Measurements from ENCODE around the gene FLT3. TPM values are rescaled to one million over a fixed set of nuclear protein-coding genes. Genes with fewer than 3 reads are reported as not detected.
A peak's percentile ranks its signal among the peaks of the same experiment; 100 is the strongest.

Gene FLT3
- total and polyA plus RNA-seq, 8 donors, result 0.21 to 1.9 (median 0.50) TPM

DNA sequence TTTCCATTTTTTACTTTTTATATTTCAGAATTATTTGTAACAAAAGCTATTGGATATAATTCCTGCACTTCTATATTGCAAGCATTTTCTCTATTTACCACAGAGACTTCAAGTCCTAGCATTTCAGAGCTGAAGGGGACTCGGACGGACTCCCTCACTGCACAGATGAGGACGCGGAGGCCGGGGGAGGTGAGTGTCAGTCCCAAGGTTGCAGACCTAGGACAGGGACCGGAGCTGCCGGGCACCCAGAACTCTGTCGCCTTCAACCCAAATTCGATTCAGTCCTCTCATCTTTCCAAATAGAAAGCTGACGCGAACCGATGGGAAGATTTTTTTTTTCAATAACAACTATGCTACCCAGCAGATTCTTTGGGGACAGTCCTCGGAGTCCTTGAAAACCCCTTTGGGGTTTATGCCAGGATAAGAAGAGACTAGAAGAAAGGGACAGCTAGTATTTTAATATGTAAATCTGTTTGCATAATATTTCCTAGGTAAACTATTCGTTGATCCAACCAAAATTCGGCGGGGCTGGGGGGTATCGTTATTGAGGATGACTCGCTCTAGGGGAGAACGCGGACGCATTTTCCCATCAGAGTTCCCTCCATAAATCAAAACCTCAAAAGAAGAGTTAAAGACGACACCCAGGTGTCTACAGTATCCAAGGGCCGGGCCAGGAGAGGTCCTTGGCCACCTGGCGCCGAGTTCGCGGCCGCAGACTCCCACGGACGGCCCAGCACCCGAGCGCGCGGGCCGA is 803 bp downstream of the FLT3 start:
- Histone ChIP-seq H3K4me3 (peak overlapping the region in 1 of 2 donors; percentile 44), H3K27me3 (peaks cover 54 to 89% of the 10 kb centered on the region in 2 donors)
- TF ChIP-seq, protein P1, sequence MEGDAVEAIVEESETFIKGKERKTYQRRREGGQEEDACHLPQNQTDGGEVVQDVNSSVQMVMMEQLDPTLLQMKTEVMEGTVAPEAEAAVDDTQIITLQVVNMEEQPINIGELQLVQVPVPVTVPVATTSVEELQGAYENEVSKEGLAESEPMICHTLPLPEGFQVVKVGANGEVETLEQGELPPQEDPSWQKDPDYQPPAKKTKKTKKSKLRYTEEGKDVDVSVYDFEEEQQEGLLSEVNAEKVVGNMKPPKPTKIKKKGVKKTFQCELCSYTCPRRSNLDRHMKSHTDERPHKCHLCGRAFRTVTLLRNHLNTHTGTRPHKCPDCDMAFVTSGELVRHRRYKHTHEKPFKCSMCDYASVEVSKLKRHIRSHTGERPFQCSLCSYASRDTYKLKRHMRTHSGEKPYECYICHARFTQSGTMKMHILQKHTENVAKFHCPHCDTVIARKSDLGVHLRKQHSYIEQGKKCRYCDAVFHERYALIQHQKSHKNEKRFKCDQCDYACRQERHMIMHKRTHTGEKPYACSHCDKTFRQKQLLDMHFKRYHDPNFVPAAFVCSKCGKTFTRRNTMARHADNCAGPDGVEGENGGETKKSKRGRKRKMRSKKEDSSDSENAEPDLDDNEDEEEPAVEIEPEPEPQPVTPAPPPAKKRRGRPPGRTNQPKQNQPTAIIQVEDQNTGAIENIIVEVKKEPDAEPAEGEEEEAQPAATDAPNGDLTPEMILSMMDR (IDR thresholded peaks at IDR 0.05), result no peak

DNA sequence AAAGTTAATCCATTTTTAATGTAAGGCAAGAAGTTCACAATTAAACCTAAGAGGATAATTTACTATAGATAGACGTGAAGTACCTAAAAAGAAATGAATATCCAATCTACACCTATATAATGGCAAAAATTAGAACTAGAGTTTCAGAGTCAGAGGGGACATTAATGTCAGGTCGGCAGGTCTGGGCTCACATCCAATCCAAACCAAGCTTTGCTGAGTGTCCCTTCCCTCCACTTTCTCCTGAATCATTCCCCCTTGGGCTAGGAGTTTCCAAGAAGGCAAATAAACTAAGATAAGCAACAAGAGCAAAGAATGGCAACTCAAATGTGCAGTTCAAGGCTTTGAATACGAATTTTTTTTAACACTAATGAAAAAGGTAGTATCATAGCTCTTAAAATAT is 2.9 kb downstream of the FLT3 start:
- H3K36me3 ChIP-seq, result no peaks in the 10 kb centered on the region
- peaks cover 50 to 86% of the 10 kb centered on the region in 2 donors for H3K27me3 ChIP-seq
- intact Hi-C loops (cut with DNase I), result no loop called here
- no peak for DNase-seq
- H3K4me3 ChIP-seq, result no peak overlapping the region
- H3K27ac ChIP-seq, result no peak overlapping the region
- ATAC-seq, result no peak
- no peaks in the 10 kb centered on the region for H3K9me3 ChIP-seq
- TF ChIP-seq, protein P1 (IDR thresholded peaks at IDR 0.05), result no peak
- peaks cover 0 to 26% of the 10 kb centered on the region in 2 donors for H3K4me1 ChIP-seq

More for the DNA sequence above, 803 bp downstream of the FLT3 start:
- DNase-seq (no peak), ATAC-seq (no peak)
- Histone ChIP-seq H3K4me1 (peaks cover 0 to 26% of the 10 kb centered on the region in 2 donors), H3K27ac (no peak overlapping the region), H3K36me3 (no peaks in the 10 kb centered on the region), H3K9me3 (no peaks in the 10 kb centered on the region)
- intact Hi-C loops (cut with DNase I), result no loop called here

DNA sequence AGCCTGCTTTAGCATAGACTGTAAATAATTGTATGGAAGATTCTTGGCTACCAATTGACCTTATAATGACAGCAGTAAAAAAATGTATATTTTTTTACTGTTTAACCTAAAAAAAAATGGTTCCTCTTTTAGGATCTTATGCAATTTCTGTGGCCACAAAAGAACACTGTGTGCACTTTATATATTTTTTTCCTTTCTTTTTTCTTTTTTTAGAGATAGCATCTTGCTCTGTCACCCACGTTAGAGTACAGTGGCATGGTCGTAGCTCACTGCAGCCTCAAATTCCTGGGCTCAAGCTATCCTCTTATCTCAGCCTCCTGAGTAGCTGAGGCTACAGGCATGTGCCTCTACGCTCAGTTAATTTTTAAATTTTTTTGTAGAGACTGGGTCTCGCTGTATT is 6.1 kb downstream of the FLT3 start:
- H3K4me1 ChIP-seq, result peaks cover 0 to under 1% of the 10 kb centered on the region in 2 donors
- H3K9me3 ChIP-seq, result no peaks in the 10 kb centered on the region
- H3K27ac ChIP-seq, result no peak overlapping the region
- intact Hi-C loops (cut with DNase I), result no loop called here
- DNase-seq (no peak), ATAC-seq (no peak)
- no peak overlapping the region for H3K4me3 ChIP-seq
- no peaks in the 10 kb centered on the region for H3K36me3 ChIP-seq
- TF ChIP-seq, protein P1 (IDR thresholded peaks at IDR 0.05), result no peak
- H3K27me3 ChIP-seq, result peaks cover 21 to 54% of the 10 kb centered on the region in 2 donors

DNA sequence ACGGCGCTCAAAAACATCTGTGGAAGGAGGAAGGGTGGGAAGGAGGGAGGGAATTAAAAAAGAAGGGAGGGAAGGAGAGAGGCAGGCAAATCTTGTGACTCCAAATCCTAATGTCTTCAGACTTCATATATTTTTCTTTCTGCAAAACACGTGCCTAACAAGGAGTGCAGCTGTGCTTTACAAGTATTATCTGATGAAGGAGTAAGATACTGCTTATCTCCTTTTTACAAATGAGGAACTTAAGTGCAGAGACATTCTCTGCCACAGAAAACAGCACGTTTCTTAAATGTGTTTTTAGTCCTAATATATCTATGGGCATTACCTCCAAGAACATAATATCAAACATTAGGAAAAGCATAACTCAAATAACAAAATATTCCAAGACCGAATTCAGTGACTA is 6.5 kb downstream of the FLT3 start:
- intact Hi-C loops (cut with DNase I), result no loop called here
- no peaks in the 10 kb centered on the region for H3K36me3 ChIP-seq
- H3K4me1 ChIP-seq, result no peaks in the 10 kb centered on the region
- H3K4me3 ChIP-seq, result no peak overlapping the region
- DNase-seq, result no peak
- TF ChIP-seq, protein P1 (IDR thresholded peaks at IDR 0.05), result no peak
- peaks cover 17 to 50% of the 10 kb centered on the region in 2 donors for H3K27me3 ChIP-seq
- no peak overlapping the region for H3K27ac ChIP-seq
- H3K9me3 ChIP-seq, result no peaks in the 10 kb centered on the region
- ATAC-seq, result no peak

DNA sequence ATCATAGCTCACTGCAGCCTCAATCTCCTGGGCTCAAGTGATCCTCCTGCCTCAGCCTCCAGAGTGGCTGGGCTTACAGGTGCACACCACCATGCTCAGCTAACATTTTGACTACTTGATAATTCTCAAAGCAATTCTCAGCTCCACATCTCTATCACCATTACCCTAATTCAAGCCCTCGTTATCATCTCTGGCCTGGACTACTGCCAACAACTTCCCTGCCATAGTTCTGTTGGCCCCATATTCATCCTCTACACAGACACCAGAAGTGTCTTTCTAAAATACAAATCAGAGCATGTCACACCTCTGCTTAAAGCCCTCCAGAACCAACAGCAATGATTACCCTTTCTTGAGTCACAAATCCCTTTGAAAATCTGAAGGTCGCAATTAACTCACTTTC is 7.9 kb downstream of the FLT3 start:
- Histone ChIP-seq H3K4me1 (no peaks in the 10 kb centered on the region), H3K27me3 (peaks cover 2 to 36% of the 10 kb centered on the region in 2 donors), H3K27ac (no peak overlapping the region), H3K9me3 (no peaks in the 10 kb centered on the region), H3K4me3 (no peak overlapping the region), H3K36me3 (no peaks in the 10 kb centered on the region)
- DNase-seq, result no peak
- intact Hi-C loops (cut with DNase I), result no loop called here
- no peak for ATAC-seq
- TF ChIP-seq, protein P1 (IDR thresholded peaks at IDR 0.05), result no peak
